T1000 (cell line): Measurements from ENCODE around the gene PCARE.
"Not testable (repeated sequence)": the region's sequence is repeated elsewhere in the genome, so short reads cannot be mapped to it uniquely, and the experiment has no call there.

ENCODE experiments used
- DNase-seq: peaks from one replicate; lab custom pipeline; 2025; ENCODE audit warnings: mixed read lengths; lab: John Stamatoyannopoulos, UW

PCARE gene

DNA sequence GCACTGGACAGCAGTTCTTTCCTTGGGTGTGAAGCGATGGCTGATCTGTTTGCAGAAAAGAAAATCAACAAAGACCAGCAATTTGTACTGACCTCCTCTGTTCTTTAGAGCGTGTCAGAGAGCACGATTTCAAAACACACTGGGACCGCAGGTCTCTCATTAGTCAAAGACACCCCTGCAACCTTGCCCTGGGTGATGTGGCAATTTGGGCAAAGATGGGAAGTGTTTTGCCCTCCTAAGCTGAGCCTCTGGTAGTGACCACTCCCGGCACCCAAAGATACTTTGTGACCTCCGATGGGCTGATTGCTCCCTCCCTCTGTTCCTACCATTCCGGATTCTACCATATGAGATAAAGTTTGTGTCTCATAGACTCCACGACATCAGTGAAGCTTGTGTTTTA, 22.6 kb upstream of the PCARE start:
- no peak for DNase-seq

GRCh38 chr2:29090311-29090710, 16.0 kb upstream of the PCARE start:
- DNase-seq, result not testable (repeated sequence)

DNA sequence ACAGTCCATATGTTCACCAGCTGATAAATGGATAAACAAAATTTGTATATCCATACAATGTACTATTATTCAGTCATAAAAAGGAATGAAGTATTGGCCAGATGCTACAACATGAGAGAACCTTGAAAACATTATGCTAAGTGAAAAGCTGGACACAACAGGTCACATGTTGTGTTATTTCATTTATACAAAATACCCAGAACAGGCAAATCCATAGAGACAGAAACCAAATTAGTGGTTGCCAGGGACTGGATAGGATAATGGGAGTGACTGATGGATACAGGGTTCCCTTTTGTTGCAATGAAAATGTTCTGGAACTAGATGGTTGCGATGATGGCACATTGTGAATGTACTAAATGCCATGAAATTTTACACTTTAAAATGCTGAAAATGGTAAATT, 10.2 kb upstream of the PCARE start:
- no peak for DNase-seq

- no peak for DNase-seq
Observed at GRCh38 chr2:29082804-29083495, 8.6 kb upstream of the PCARE start.

DNA sequence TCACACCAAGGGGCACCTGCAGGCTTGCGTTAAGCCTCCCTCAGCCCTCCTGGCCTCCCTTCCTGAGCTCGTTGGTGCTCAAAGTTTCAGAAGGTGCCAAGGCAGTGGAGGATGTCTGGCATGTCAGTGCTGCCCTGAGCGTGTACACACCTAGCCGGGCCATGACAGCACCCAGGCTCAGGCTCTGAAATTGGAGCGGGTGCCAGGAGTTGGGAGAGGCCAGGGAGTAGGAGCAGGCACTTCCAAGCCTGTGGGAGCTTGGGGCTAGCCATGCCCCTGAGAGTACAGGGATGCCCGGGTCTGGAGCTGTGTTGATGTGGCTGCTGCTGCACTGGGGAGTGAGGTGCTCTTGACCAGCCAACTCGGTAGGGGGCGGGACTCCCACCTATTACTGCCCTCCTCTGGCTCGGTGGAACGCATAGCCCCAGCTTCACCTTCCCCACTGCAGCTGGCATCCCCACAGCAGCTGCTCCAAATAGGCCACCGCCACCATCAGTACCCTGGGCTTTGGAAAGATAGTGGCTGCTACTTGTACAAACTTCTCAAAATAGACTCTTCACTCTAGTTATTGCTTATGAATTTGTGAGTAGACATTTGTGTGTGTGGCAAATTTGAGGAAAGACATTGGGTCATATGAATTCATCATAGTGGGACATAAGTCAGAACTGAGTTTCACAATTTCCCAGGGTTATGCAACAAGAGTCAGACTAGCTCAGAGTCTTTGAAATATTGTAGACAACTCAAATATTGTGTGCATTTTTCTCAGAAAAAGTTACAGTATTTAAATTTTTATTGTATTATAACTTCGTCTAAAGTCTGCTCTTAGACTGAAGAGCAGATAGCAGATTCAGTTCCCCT, 6.8 kb upstream of the PCARE start:
- DNase-seq, result no peak

- DNase-seq, result no peak
Observed at GRCh38 chr2:29079887-29080286, 5.6 kb upstream of the PCARE start.

- DNase-seq, result peak; percentile 19
Observed at GRCh38 chr2:29075894-29076705, 1.8 kb upstream of the PCARE start.

GRCh38 chr2:29073933-29074332, 390 bp downstream of the PCARE start:
- DNase-seq, result no peak

GRCh38 chr2:29072971-29073725, 1.2 kb downstream of the PCARE start:
- DNase-seq, result no peak

DNA sequence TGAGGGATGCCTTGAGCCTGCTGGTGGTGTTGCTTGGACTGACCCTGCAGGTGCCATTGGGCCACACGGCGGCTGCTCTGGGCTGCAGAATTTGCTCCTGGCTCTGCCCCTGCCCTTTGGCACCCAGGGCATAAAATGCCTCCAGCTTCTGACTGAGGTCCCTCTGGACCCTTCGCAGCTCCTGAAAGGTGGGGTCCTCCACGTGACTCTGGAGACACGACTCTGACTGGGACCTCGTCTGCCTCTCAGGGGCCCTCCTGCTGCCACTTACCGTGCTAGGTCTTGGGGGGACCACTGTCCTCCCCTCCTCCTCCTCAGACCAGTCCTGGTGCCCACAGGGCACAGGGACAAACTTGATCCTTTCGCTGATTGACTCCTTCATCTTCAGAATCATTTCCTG, 2.1 kb downstream of the PCARE start:
- DNase-seq, result no peak

- no peak for DNase-seq
Observed at GRCh38 chr2:29071032-29071975, 3.0 kb downstream of the PCARE start.

GRCh38 chr2:29070526-29070925, 3.8 kb downstream of the PCARE start:
- DNase-seq, result no peak

DNA sequence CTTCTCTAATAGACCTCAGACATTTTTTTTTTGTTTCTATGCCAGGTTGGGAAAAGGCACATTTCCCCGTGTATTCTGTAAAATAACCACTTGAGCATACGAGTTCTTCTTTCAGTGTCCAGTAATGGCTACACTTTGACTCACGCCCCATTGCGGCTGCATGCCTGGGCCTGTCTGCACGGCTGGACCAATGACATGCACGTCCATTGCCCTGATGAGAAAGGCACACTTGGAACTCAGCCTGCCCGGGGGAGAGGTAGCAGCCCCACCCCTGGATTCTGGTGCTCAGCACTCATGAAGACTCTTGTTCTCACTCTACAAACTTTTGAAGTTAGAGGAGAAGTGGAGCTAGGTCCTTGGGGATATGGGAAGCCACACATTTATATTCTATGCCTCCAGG, 5.8 kb downstream of the PCARE start:
- DNase-seq, result no peak

DNA sequence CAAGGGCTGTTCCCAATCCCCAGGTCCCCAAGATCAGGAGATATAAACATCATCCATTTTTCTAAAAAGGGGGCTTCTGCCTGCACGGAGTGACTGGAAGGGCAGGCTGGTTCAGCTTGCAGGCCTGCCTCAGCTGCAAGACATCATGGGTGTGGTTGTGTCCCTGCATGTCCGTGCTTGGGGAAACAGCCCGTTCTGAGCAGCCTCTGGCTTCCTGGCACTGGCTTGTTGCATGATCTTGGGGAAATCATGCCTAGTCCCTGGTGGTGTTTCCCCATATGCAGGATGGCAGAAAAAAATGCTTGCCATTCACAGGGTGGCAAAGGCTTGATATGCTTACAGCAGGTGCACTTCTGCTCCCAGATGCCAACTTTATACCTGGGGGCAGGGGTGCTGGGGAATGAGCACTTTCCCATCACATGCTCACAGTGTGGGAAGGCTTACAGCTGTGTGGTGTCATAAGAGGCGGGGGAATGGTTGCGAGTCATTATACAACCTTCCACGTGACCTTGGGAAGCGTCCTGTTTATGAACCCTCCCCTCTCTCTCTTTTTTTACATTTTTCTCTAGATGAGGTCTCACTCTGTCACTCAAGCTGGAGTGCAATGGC, 7.2 kb downstream of the PCARE start:
- no peak for DNase-seq

DNA sequence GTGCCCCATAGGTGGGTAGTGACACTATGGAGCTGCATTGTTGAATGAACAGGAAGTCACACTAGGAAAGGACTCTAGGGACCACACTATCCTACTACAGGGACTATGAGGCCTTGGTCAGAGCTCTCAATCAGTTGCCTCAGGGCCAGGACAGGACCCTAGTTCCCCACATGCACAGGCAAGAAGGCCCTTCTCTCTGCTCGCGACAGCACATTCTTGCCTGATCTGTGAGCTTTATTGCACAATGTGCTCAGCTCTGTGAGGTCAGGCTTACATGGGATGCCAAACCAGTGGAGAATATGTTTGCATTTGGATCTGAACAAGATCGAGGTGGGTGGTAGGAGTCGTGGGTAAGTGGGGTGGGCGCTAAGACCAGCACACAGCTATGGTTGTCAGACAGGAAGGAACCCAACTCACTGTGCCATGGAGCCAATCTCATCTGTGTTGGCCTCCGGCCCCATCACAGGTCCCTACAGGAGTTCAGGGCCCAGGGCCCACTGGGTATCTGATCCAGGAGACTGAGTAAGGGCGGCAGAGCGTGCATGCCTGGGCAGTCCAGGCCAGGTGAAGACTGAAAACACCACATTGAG, 8.0 kb downstream of the PCARE start:
- no peak for DNase-seq

GRCh38 chr2:29065068-29065811, 9.1 kb downstream of the PCARE start:
- no peak for DNase-seq

GRCh38 chr2:29064746-29065067, 9.6 kb downstream of the PCARE start:
- no peak for DNase-seq

DNA sequence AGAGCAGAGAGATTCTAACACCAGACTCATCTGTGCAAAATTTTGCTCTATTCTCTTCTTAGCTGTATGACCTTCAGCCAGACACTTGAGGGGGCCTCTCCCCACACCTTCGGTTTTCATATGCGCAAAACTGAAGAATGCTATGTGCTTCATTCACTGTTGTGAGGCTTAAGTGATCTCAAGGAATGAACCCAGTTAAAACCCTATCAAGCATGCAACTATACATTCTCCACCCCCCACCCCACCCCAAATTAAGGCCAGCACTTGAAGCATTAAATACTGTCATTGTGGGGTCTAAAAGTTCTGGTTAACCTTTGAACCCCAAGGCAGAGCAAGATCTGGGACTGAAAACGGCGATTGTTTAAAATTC, 10.0 kb downstream of the PCARE start:
- DNase-seq, result no peak

DNA sequence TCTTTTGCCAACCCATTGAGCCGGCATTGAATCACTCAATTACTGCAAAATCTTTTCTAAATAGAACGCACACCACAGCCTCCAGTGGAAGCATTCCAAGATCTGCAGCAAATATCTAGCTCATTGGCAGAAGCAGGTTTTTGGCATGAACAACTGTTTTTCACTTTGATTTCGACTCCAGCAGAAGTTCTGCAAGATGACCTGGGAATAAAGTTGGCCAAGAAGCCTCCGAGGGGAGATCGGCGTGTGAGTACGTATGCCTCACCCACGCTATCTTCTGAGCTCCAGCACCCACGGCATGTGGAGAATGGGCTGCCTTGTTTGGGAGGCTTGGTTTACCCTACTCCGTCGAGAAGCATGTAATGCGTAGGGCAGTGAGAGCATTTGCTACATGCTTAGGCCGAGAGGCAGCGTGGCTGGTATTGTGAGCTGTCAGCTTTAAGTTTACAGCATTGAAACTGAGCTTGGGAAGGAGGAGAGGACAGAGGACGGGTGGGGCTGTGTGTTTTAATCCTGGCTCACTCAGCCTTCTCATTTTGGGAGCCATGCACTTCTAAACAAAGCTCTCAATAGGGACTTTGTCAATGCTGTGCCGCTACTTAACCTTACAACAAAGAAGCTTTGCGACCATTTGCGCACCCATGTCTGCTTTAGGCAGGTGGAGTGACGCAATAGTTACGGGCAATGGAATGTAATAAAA, 10.5 kb downstream of the PCARE start:
- DNase-seq, result no peak
